Measurements from ENCODE around the gene EME2. TPM values are rescaled to one million over a fixed set of nuclear protein-coding genes. Genes with fewer than 3 reads are reported as not detected.

The EME2 gene
- total and polyA plus RNA-seq, 11 donors: 3.4 to 12.9 (median 6.0) TPM

- intact Hi-C loops (cut with DNase I): no loop called here
Observed at GRCh38 chr16:1775006-1775845, 2.6 kb downstream of the EME2 start.

GRCh38 chr16:1775846-1776671, 3.4 kb downstream of the EME2 start:
- H3K36me3 ChIP-seq: peaks cover 0 to 60% (median 48%) of the 10 kb centered on the region in 9 donors
- 80 to 86% (median 83%) methylated on average over 19 to 28 of the region's 28 CpGs for WGBS, 4 donors
- H3K4me1 ChIP-seq: peaks cover 12 to 46% (median 32%) of the 10 kb centered on the region in 12 donors
- TF ChIP-seq CTCF (IDR thresholded peaks at IDR 0.05) (no peak), POLR2A (IDR thresholded peaks at IDR 0.05) (no peak)
- no peaks in the 10 kb centered on the region for H3K27me3 ChIP-seq
- H3K9me3 ChIP-seq: no peaks in the 10 kb centered on the region
- ATAC-seq (no peak), DNase-seq (peak in 2 of 5 donors; percentile 6 to 42)
- intact Hi-C loops (cut with DNase I): no loop called here
- no peak overlapping the region for H3K27ac ChIP-seq
- no peak overlapping the region for H3K4me3 ChIP-seq

More at GRCh38 chr16:1775006-1775845, 2.6 kb downstream of the EME2 start:
- TF ChIP-seq CTCF (IDR thresholded peaks at IDR 0.05) (no peak), POLR2A (IDR thresholded peaks at IDR 0.05) (no peak)
- WGBS, 4 donors: 86 to 95% (median 90%) methylated on average over 14 to 30 of the region's 30 CpGs
- Histone ChIP-seq H3K4me1 (peaks cover 14 to 44% (median 32%) of the 10 kb centered on the region in 12 donors), H3K36me3 (peaks cover 0 to 52% (median 41%) of the 10 kb centered on the region in 9 donors), H3K27me3 (no peaks in the 10 kb centered on the region), H3K9me3 (no peaks in the 10 kb centered on the region), H3K27ac (no peak overlapping the region), H3K4me3 (no peak overlapping the region)
- no peak for ATAC-seq
- DNase-seq: peak in 2 of 5 donors; percentile 12 to 63

GRCh38 chr16:1776672-1776955, 4.0 kb downstream of the EME2 start:
- ATAC-seq (no peak), DNase-seq (peak in 1 of 5 donors; percentile 51)
- TF ChIP-seq POLR2A (IDR thresholded peaks at IDR 0.05) (no peak), CTCF (IDR thresholded peaks at IDR 0.05) (no peak)
- Histone ChIP-seq H3K27me3 (no peaks in the 10 kb centered on the region), H3K36me3 (peaks cover 0 to 63% (median 48%) of the 10 kb centered on the region in 9 donors), H3K4me1 (peaks cover 14 to 50% (median 37%) of the 10 kb centered on the region in 12 donors), H3K9me3 (no peaks in the 10 kb centered on the region), H3K4me3 (no peak overlapping the region), H3K27ac (no peak overlapping the region)
- intact Hi-C loops (cut with DNase I): no loop called here
- WGBS, 4 donors: 72 to 87% (median 81%) methylated on average over 11 to 13 of the region's 13 CpGs

- H3K9me3 ChIP-seq: no peaks in the 10 kb centered on the region
- TF ChIP-seq POLR2A (IDR thresholded peaks at IDR 0.05) (no peak), CTCF (IDR thresholded peaks at IDR 0.05) (no peak)
- 70 to 86% (median 83%) methylated on average over 12 to 22 of the region's 22 CpGs for WGBS, 4 donors
- ATAC-seq (no peak), DNase-seq (peak in 3 of 5 donors; percentile 12 to 58 (median 33))
- no peak overlapping the region for H3K27ac ChIP-seq
- intact Hi-C loops (cut with DNase I): no loop called here
- H3K27me3 ChIP-seq: no peaks in the 10 kb centered on the region
- H3K4me1 ChIP-seq: peaks cover 13 to 50% (median 36%) of the 10 kb centered on the region in 12 donors
- peaks cover 0 to 63% (median 48%) of the 10 kb centered on the region in 9 donors for H3K36me3 ChIP-seq
- no peak overlapping the region for H3K4me3 ChIP-seq
Observed at GRCh38 chr16:1776991-1777374, 4.4 kb downstream of the EME2 start.

Measured in heart left ventricle (tissue), 16 donors.